Measurements from ENCODE around the gene NDUFB6.
A peak's percentile ranks its signal among the peaks of the same experiment; 100 is the strongest.
"Not testable (repeated sequence)": the region's sequence is repeated elsewhere in the genome, so short reads cannot be mapped to it uniquely, and the experiment has no call there.

Gene NDUFB6

GRCh38 chr9:32570262-32570661 lies 2.7 kb downstream of the NDUFB6 start:
- no peak for DNase-seq (ENCODE audit: low read depth)

- no peak for DNase-seq (ENCODE audit: low read depth)
These were observed 6.2 kb downstream of the NDUFB6 start for GRCh38 chr9:32566770-32567169.

GRCh38 chr9:32565967-32566366 lies 7.0 kb downstream of the NDUFB6 start:
- DNase-seq (ENCODE audit: low read depth): no peak

- DNase-seq (ENCODE audit: low read depth): no peak
These were observed 14.5 kb downstream of the NDUFB6 start for GRCh38 chr9:32558408-32558934.

GRCh38 chr9:32554591-32554990 lies 18.4 kb downstream of the NDUFB6 start:
- no peak for DNase-seq (ENCODE audit: low read depth)

- DNase-seq (ENCODE audit: low read depth): no peak
These were observed 18.9 kb downstream of the NDUFB6 start for GRCh38 chr9:32554107-32554506.

- peak; percentile 86 for DNase-seq (ENCODE audit: low read depth)
These were observed 20.6 kb downstream of the NDUFB6 start, which contains the start of the genes SMIM27 and TOPORS for GRCh38 chr9:32552172-32552872. Gene SMIM27 (plus strand): TSS chr9:32552327. CDS start chr9:32552435, 108 bp downstream. Gene TOPORS (minus strand): TSS chr9:32552586. CDS start chr9:32552436, 150 bp downstream.

GRCh38 chr9:32551276-32552051 lies 21.5 kb downstream of the NDUFB6 start:
- DNase-seq (ENCODE audit: low read depth): peak; percentile 71

GRCh38 chr9:32550562-32551275 lies 22.2 kb downstream of the NDUFB6 start:
- DNase-seq (ENCODE audit: low read depth): peak; percentile 69

GRCh38 chr9:32550150-32550561 lies 22.8 kb downstream of the NDUFB6 start:
- DNase-seq (ENCODE audit: low read depth): no peak

- not testable (repeated sequence) for DNase-seq (ENCODE audit: low read depth)
These were observed 24.7 kb downstream of the NDUFB6 start for GRCh38 chr9:32548213-32548612.

- no peak for DNase-seq (ENCODE audit: low read depth)
These were observed 27.1 kb downstream of the NDUFB6 start for GRCh38 chr9:32545884-32546283.

GRCh38 chr9:32543047-32543446 lies 29.9 kb downstream of the NDUFB6 start:
- DNase-seq (ENCODE audit: low read depth): no peak

GRCh38 chr9:32533816-32534215 lies 39.1 kb downstream of the NDUFB6 start:
- DNase-seq (ENCODE audit: low read depth): no peak

GRCh38 chr9:32533336-32533735 lies 39.6 kb downstream of the NDUFB6 start:
- no peak for DNase-seq (ENCODE audit: low read depth)

GRCh38 chr9:32526707-32527048 lies 46.3 kb downstream of the NDUFB6 start:
- no peak for DNase-seq (ENCODE audit: low read depth)

- peak; percentile 79 for DNase-seq (ENCODE audit: low read depth)
These were observed 46.8 kb downstream of the NDUFB6 start, which contains the start of gene RIGI for GRCh38 chr9:32526041-32526706. Gene RIGI (minus strand): TSS chr9:32526196. CDS start chr9:32526166, 30 bp downstream.

- DNase-seq (ENCODE audit: low read depth): no peak
These were observed 47.3 kb downstream of the NDUFB6 start for GRCh38 chr9:32525709-32526030.

- no peak for DNase-seq (ENCODE audit: low read depth)
These were observed 47.9 kb downstream of the NDUFB6 start for GRCh38 chr9:32524892-32525708.

GRCh38 chr9:32524558-32524891 lies 48.4 kb downstream of the NDUFB6 start:
- DNase-seq (ENCODE audit: low read depth): not testable (repeated sequence)

GRCh38 chr9:32523910-32524309 lies 49.0 kb downstream of the NDUFB6 start:
- no peak for DNase-seq (ENCODE audit: low read depth)

Data from HS-27A (cell line).